Mesodermal cell (in vitro differentiated cells): ENCODE data around the gene TFAP2D.

Experiments used
- H3K27ac ChIP-seq: 2 replicates; pipeline ENCODE4 v1.7.0; 2013; ENCODE audit warnings: mild to moderate bottlenecking, low read depth, low read length, moderate library complexity; ENCODE audit not compliant: severe bottlenecking
- H3K36me3 ChIP-seq: 2 replicates; pipeline ENCODE4 v1.7.1; 2013; ENCODE audit warnings: mild to moderate bottlenecking, low read length, moderate library complexity; ENCODE audit not compliant: control insufficient read depth, insufficient read depth
- H3K4me1 ChIP-seq: one replicate; pipeline ENCODE4 v1.7.1; 2013; ENCODE audit warnings: mild to moderate bottlenecking, low read length; ENCODE audit not compliant: insufficient read depth, control insufficient read depth, poor library complexity, severe bottlenecking
- H3K4me3 ChIP-seq: 2 replicates; pipeline ENCODE4 v1.7.0; 2013; ENCODE audit warnings: low read length, control low read depth, mild to moderate bottlenecking; ENCODE audit not compliant: insufficient read depth, poor library complexity, severe bottlenecking; ENCODE audit errors: extremely low read depth
- H3K9me3 ChIP-seq: 2 replicates; pipeline ENCODE4 v1.7.1; 2013; ENCODE audit warnings: mild to moderate bottlenecking, low read length, moderate library complexity; ENCODE audit not compliant: control insufficient read depth
- WGBS, 2 experiments: methylation state at CpG; one replicate each; pipeline ENCODE4 v1.1.5; 2013; ENCODE audit warnings: missing lambda C conversion rate in 2 of 2; ENCODE audit not compliant: insufficient coverage in 2 of 2; 5-methylcytosine and 5-hydroxymethylcytosine counted together

Gene TFAP2D

DNA sequence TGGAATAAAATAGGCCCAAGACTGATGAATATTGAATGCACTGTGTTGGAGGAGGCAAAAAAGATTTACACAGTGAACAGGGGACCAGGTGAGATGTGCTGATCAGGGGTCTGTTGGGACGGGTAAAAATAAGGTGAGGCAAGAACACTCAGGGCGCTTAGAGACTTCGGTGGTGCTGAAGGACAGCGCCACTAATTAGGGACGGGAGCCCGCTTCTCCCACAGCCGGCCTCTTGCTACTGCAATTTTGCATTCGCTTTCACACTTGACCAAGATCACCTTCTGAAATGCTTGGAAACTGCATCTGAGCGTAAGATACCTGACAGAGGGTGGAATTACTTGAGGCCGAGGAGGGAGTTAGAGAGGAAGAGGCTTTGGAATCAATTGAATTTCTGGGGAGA lies 7.3 kb downstream of the TFAP2D start:
- 0 to 2% methylated on average over 4 to 8 of the region's 10 CpGs for WGBS, 2 experiments
- H3K4me1 ChIP-seq = no peaks in the 10 kb centered on the region
- no peak overlapping the region for H3K27ac ChIP-seq
- H3K36me3 ChIP-seq = no peaks in the 10 kb centered on the region
- no peaks in the 10 kb centered on the region for H3K9me3 ChIP-seq
- H3K4me3 ChIP-seq = no peak overlapping the region

DNA sequence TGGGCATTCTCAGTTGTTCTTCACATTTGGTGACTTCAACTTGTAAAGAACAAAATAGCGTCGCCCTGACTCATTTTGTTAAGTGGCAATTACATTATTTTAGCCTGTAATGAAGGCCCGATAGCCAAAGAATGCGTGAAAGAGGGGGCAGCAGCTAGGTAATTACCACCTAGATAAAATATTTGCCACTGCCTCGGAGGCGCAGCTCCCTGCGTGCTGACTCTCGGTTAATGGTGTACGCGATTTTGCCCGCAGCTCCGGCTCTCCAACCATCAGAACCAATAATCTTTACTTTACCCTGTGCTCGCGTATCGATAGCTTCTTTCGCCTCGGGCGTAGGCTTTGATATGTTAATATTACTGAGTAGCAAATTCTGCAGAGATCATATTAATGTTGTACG lies 8.7 kb downstream of the TFAP2D start:
- Histone ChIP-seq H3K4me1 (no peaks in the 10 kb centered on the region), H3K4me3 (no peak overlapping the region), H3K36me3 (no peaks in the 10 kb centered on the region), H3K27ac (no peak overlapping the region), H3K9me3 (no peaks in the 10 kb centered on the region)
- WGBS, 2 experiments = 5 to 6% methylated on average over 8 to 10 of the region's 19 CpGs

DNA sequence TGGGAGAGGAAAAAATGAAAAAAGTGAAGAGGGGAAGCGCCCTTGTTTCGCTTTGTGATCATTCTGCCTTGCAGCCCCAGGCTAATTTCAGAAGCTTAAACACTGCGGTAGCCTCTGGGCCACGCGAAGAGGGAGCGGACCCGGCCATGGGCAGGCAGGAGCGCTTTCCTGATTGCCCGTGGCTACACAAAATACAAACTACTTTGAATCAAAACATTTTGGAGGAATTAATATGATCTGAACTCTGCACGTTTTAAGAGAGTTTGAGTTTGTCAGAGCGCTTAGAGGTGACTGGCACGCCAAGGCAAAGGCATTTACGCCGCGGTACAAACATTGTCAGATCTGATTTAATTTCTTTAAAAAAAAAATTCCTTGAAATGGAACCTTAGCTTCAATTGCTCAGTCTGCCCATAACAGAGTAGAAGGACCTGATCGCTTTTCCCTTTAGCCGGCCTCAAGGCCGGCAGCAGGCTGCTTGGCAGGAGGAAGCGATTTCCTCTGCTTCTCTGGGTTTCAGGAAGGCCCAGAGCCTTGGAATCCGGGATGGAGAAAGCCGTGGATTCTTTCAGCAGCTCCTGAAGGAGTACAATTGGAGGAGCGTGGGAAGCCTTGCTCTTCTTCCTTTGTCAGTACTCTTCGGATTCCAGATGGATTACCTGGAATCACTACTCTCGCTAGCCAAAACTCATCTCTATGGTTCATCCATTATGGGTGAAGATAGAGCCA lies 9.7 kb downstream of the TFAP2D start:
- Histone ChIP-seq H3K27ac (no peak overlapping the region), H3K36me3 (no peaks in the 10 kb centered on the region), H3K9me3 (no peaks in the 10 kb centered on the region), H3K4me3 (no peak overlapping the region), H3K4me1 (no peaks in the 10 kb centered on the region)
- 10 to 16% methylated on average over 14 to 15 of the region's 24 CpGs for WGBS, 2 experiments

DNA sequence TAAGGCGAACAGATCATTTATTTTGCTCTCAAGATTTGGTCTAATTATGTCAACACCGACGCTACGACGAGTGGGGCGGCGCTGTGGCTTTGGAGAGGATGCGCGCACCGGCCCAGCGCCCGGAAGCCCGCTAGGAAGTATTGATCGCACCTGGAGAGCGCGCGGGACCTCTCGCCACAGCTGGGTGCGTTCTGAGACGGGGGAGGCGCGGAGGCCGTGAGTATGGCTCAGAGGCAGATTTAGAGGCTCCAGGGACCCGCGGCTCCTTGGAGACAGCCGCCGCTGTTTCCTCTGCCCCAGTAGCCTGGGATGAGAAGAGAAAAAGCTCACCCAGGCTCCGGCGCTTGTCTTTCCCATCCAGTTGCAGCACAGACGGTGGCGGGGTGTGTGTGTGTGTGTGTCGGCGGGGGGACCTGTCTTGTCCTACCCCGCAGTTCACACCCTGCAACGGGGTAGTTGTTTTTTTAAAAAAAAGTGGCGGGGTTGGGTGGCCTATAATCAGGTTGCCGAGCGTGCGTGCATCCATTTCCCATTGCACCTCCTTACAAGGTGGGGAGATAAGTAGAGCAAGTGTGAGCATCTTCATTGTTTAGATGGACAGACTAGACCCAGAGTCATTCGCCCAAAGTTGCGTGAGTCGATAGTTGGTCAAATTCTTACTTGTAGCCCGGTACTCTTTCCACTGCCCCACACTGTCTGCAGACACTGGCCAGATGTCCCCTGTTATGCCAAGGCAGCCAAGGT lies 11.2 kb downstream of the TFAP2D start:
- 6 to 11% methylated on average over 28 of the region's 43 CpGs for WGBS, 2 experiments
- H3K4me3 ChIP-seq = no peak overlapping the region
- H3K36me3 ChIP-seq = no peaks in the 10 kb centered on the region
- H3K4me1 ChIP-seq = no peaks in the 10 kb centered on the region
- no peak overlapping the region for H3K27ac ChIP-seq
- no peaks in the 10 kb centered on the region for H3K9me3 ChIP-seq

DNA sequence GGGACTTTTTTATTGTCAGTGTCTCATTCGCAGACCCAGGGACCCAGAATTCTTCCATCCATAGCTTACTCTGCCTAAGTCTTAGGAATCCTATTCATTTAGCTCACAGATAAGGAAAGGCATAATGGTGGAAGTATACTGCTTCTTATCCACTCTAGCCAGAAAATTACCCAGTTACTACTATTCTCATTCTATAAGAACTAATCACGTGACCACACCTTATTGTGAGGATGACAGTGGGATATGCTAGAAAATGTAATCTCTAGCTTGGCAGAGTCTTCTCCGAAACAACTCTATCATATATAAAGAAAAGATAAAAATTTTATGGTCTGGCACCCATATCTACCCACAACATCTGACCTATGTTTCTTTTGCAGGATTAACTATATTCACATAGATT lies 21.2 kb downstream of the TFAP2D start:
- Histone ChIP-seq H3K9me3 (no peaks in the 10 kb centered on the region), H3K4me3 (no peak overlapping the region), H3K36me3 (no peaks in the 10 kb centered on the region), H3K4me1 (no peaks in the 10 kb centered on the region), H3K27ac (no peak overlapping the region)
- WGBS, 2 experiments = 60% methylated on average over 1 of the region's 3 CpGs; no CpG with 5 or more reads in 1 of the 2 experiments

DNA sequence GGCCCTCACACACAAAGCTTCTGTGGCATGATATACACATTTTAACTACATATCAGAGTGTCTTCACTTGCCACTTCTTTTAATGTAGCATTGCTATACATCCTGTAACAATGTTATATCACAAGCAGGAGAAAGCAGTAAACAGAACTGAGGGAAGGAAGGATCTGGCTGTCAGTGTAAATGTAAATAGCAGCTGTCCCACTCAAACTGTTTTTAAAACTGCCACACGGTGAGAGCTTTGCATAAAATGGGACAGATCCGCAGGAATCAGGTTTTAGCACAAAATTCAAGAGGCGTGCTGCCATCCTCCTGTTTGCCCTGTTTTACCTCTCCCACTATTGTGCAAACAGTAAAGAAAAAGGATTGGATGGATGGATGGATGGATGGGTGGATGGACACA lies 28.8 kb downstream of the TFAP2D start:
- no peak overlapping the region for H3K4me3 ChIP-seq
- WGBS, 2 experiments = 38 to 70% methylated on average over 2 of the region's 3 CpGs
- H3K27ac ChIP-seq = no peak overlapping the region
- H3K4me1 ChIP-seq = no peaks in the 10 kb centered on the region
- H3K36me3 ChIP-seq = no peaks in the 10 kb centered on the region
- H3K9me3 ChIP-seq = no peaks in the 10 kb centered on the region

DNA sequence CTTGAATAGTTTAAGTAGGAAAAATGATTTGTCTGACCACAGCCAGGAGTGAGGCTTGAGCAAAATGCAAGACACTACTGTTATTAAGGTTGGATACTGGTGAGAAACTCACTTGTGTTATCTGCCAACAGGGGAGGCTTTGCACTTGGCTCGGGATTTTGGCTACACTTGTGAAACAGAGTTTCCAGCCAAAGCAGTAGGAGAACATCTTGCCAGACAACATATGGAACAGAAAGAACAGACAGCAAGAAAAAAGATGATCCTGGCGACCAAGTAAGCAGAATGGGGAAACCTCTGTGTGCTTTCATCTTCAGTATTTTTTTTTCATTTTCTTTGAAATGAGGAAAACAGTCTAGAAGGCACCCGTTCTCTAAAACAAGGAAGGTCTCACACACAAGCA lies 31.6 kb downstream of the TFAP2D start:
- Histone ChIP-seq H3K4me1 (no peaks in the 10 kb centered on the region), H3K27ac (no peak overlapping the region), H3K36me3 (no peaks in the 10 kb centered on the region), H3K9me3 (no peaks in the 10 kb centered on the region), H3K4me3 (no peak overlapping the region)
- 60 to 100% methylated on average over 1 of the region's 3 CpGs for WGBS, 2 experiments

DNA sequence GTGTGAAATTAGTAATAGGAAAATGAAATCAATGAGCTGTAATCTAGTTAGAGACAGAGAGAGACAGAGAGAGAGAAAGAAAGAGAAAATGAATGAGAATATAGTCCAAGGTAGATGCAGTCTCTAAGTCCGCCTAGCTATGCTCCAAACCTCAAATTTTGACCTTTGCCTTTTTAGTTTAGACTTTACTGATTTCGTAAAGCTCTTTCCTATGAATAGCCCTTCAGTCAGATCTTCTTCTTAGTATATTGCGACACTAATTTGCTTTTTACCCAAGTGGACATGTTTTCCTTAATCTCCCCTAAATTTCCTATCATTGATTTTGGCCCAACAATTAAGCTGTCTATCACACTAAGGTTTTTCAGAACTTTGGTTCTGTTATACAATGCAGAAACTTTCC lies 49.5 kb downstream of the TFAP2D start:
- Histone ChIP-seq H3K9me3 (no peaks in the 10 kb centered on the region), H3K36me3 (no peaks in the 10 kb centered on the region), H3K27ac (no peak overlapping the region), H3K4me1 (no peaks in the 10 kb centered on the region), H3K4me3 (no peak overlapping the region)
- WGBS, 2 experiments = 91 to 100% methylated on average over 3 of the region's 3 CpGs

DNA sequence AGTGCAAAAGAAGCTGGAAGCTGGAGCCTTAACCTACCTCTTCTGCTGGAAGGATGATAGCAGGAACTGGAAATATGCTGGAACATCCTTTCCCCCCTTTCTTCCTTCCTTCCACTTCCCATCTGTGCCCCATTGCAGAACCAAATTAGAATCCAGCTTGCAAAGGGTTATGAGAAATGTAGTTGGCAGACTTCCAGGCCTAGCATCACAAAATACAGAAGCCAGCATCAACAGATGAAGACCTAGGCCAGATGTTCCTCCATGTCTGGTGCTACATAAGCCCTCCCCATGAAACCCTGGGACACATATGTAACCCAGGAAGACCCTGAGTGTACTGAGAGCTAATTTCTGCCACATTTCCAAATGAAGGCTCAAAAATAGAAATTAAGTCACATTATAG lies 65.4 kb downstream of the TFAP2D start:
- Histone ChIP-seq H3K4me3 (no peak overlapping the region), H3K9me3 (no peaks in the 10 kb centered on the region), H3K36me3 (no peaks in the 10 kb centered on the region), H3K27ac (no peak overlapping the region), H3K4me1 (no peaks in the 10 kb centered on the region)

DNA sequence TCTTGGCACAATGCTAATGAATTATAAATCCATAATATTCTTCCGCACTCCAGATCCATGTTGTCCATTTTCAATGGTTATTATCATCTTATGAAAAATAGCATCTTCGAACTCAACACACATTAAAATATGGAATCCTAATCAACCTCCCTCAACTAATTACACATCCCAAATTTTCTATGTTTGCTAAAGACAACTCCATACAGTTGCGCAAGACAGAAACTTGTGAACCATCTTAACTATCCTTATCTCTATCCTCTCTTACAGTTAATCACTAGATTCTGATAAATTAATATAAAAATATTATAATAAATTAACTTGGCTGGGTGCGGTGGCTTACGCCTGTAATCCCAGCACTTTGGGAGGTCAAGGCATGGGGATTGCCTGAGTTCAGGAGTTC lies 67.1 kb downstream of the TFAP2D start:
- Histone ChIP-seq H3K4me3 (no peak overlapping the region), H3K27ac (no peak overlapping the region), H3K36me3 (no peaks in the 10 kb centered on the region), H3K4me1 (no peaks in the 10 kb centered on the region), H3K9me3 (no peaks in the 10 kb centered on the region)
- WGBS, 2 experiments = 86% methylated on average over 1 of the region's 5 CpGs; no CpG with 5 or more reads in 1 of the 2 experiments

DNA sequence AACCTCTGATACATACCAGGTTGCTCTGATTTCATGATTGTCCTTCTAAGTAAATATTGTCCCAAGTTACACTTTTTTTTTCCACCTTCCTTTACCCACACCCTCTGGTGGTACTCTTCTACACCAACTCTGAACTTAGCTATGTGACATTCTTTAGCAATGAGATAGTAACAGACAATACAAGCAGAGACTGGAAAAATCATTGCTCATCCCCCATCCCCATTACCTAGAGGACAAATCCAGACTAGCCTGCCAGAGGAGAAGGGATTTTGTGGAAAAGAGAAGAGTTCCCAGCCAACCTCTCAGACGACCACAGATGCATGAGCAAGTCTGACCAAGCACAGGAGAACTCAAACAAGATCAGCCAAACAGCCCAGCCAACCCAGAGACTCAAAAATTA lies 72.6 kb downstream of the TFAP2D start:
- Histone ChIP-seq H3K27ac (no peak overlapping the region), H3K4me1 (no peaks in the 10 kb centered on the region), H3K36me3 (no peaks in the 10 kb centered on the region), H3K4me3 (no peak overlapping the region), H3K9me3 (no peaks in the 10 kb centered on the region)
- WGBS, 2 experiments = 29% methylated on average over 1 of the region's 1 CpG; no CpG with 5 or more reads in 1 of the 2 experiments
